H1 (cell line): ENCODE data around the gene LIPE. TPM values are rescaled to one million over a fixed set of nuclear protein-coding genes. Genes with fewer than 3 reads are reported as not detected.
A peak's percentile ranks its signal among the peaks of the same experiment; 100 is the strongest.

Experiments used
- CTCF ChIA-PET: fragments of 300-600 bp; sonication (Branson Sonifier 250); formaldehyde crosslinking; loops from one replicate; lab custom pipeline; 2021; ENCODE audit not compliant: partially characterized antibody; lab: Charles Lee
- POLR2A ChIA-PET: fragments of 300-600 bp; sonication (Branson Sonifier 250); formaldehyde crosslinking; loops from one replicate; lab custom pipeline; 2021; ENCODE audit warnings: inconsistent platforms; ENCODE audit not compliant: partially characterized antibody; lab: Charles Lee
- DNase-seq, 2 experiments: peaks; one replicate each; pipeline versions ENCODE4 v3.0.0 to v3.0.0-alpha.2; 2010 to 2022; ENCODE audit warnings: low spot score in 2 of 2, low read depth in 1 of 2, mixed read lengths in 1 of 2
- FAIRE-seq: peaks from 2 replicates; lab custom pipeline; 2011; peaks lifted over from hg19 to GRCh38; lab: Jason Lieb, UNC
- H2AFZ ChIP-seq: 2 replicates; pipeline ENCODE4 v1.8.1; 2012; ENCODE audit warnings: low read length, inconsistent platforms
- H2AK5ac ChIP-seq: 2 replicates; pipeline ENCODE4 v1.6.1; 2013; ENCODE audit warnings: low read depth, low read length
- H2BK120ac ChIP-seq: replicated peaks from 2 replicates; pipeline ENCODE3; 2013; ENCODE audit warnings: low read depth, low read length, inconsistent platforms
- H2BK12ac ChIP-seq: 2 replicates; pipeline ENCODE4 v1.6.1; 2013; ENCODE audit warnings: low read depth, low read length
- H2BK15ac ChIP-seq: 2 replicates; pipeline ENCODE4 v1.6.1; 2013; ENCODE audit warnings: low read length
- H2BK20ac ChIP-seq: 2 replicates; pipeline ENCODE4 v1.6.1; 2013; ENCODE audit warnings: low read length
- H2BK5ac ChIP-seq: 2 replicates; pipeline ENCODE4 v1.6.1; 2013; ENCODE audit warnings: low read depth, low read length
- H3K14ac ChIP-seq: 2 replicates; pipeline ENCODE4 v1.6.1; 2013; ENCODE audit warnings: inconsistent platforms; ENCODE audit not compliant: insufficient read length
- H3K18ac ChIP-seq: 2 replicates; pipeline ENCODE4 v1.6.1; 2013; ENCODE audit warnings: low read length; ENCODE audit errors: extremely low read depth
- H3K23ac ChIP-seq: 2 replicates; pipeline ENCODE4 v1.6.1; 2013; ENCODE audit warnings: inconsistent platforms; ENCODE audit not compliant: insufficient read length
- H3K23me2 ChIP-seq: 2 replicates; pipeline ENCODE4 v1.6.1; 2013; ENCODE audit warnings: low read depth, low read length
- H3K27ac ChIP-seq: 2 replicates; pipeline ENCODE4 v1.6.1; 2011; ENCODE audit warnings: low read depth, low read length, inconsistent platforms
- H3K27me3 ChIP-seq, 4 experiments: replicated peaks in 1 of 4; 1 replicate in 1 of 4; 2 replicates in 3 of 4; pipeline versions ENCODE4 v1.6.1 to v1.8.1; 2011 to 2013; ENCODE audit warnings: low read length in 3 of 4, mild to moderate bottlenecking in 3 of 4, inconsistent platforms in 2 of 4, mixed read lengths in 2 of 4, moderate library complexity in 1 of 4; ENCODE audit not compliant: control insufficient read depth in 3 of 4, insufficient read depth in 3 of 4; ENCODE audit errors: extremely low read depth in 1 of 4
- H3K36me3 ChIP-seq, 4 experiments: 2 replicates each; pipeline versions ENCODE4 v1.6.1 to v1.8.1; 2011 to 2013; ENCODE audit warnings: mild to moderate bottlenecking in 4 of 4, low read length in 3 of 4, moderate library complexity in 2 of 4, control low read depth in 1 of 4, inconsistent platforms in 1 of 4; ENCODE audit not compliant: insufficient read depth in 4 of 4, control insufficient read depth in 2 of 4
- H3K4ac ChIP-seq: replicated peaks from 2 replicates; pipeline ENCODE3; 2013; ENCODE audit warnings: low read length, low read depth, mixed read lengths, inconsistent platforms; ENCODE audit not compliant: insufficient read length
- H3K4me1 ChIP-seq, 4 experiments: replicated peaks in 1 of 4; 1 replicate in 1 of 4; 2 replicates in 3 of 4; pipeline versions ENCODE4 v1.6.1 to v1.8.1; 2011 to 2013; ENCODE audit warnings: low read length in 3 of 4, inconsistent platforms in 2 of 4, mixed read lengths in 1 of 4; ENCODE audit not compliant: insufficient read depth in 4 of 4, control insufficient read depth in 3 of 4
- H3K4me2 ChIP-seq, 2 experiments: 2 replicates each; pipeline versions ENCODE4 v1.6.1 to v1.8.1; 2011 to 2013; ENCODE audit warnings: low read depth in 2 of 2, low read length in 2 of 2, control low read depth in 1 of 2, inconsistent platforms in 1 of 2, mild to moderate bottlenecking in 1 of 2; ENCODE audit not compliant: insufficient read depth in 1 of 2
- H3K4me3 ChIP-seq, 4 experiments: fragments of 200-600, 300-600 bp in 1 of 4; sonication (generic), shearing (Covaris generic), sonication (Bioruptor Twin) in 1 of 4; 2 replicates each; pipeline versions ENCODE4 v1.5.1 to v1.8.1; 2011 to 2016; ENCODE audit warnings: low read length in 4 of 4, low read depth in 3 of 4, control low read depth in 2 of 4, inconsistent platforms in 2 of 4, mild to moderate bottlenecking in 2 of 4, mixed read lengths in 1 of 4, moderate library complexity in 1 of 4; ENCODE audit not compliant: insufficient read depth in 2 of 4; ENCODE audit errors: extremely low read depth in 1 of 4
- H3K56ac ChIP-seq: replicated peaks from 2 replicates; pipeline ENCODE3; 2013; ENCODE audit warnings: low read depth, mild to moderate bottlenecking, mixed read lengths, low read length, inconsistent platforms; ENCODE audit not compliant: insufficient read length
- H3K79me1 ChIP-seq: 2 replicates; pipeline ENCODE4 v1.6.1; 2013; ENCODE audit warnings: low read depth, low read length, control low read depth
- H3K79me2 ChIP-seq, 2 experiments: 2 replicates each; pipeline versions ENCODE4 v1.6.1 to v1.8.1; 2012 to 2013; ENCODE audit warnings: low read length in 2 of 2, mild to moderate bottlenecking in 2 of 2, inconsistent platforms in 1 of 2; ENCODE audit not compliant: insufficient read depth in 2 of 2, control insufficient read depth in 1 of 2
- H3K9ac ChIP-seq, 4 experiments: replicated peaks in 1 of 4; 1 replicate in 1 of 4; 2 replicates in 3 of 4; pipeline versions ENCODE4 v1.6.1 to v1.8.1; 2011 to 2013; ENCODE audit warnings: low read depth in 3 of 4, low read length in 3 of 4, control low read depth in 2 of 4, mild to moderate bottlenecking in 2 of 4, moderate library complexity in 2 of 4, inconsistent platforms in 1 of 4; ENCODE audit errors: extremely low read depth in 1 of 4
- H3K9me3 ChIP-seq, 2 experiments: 2 replicates each; pipeline versions ENCODE4 v1.6.1 to v1.8.1; 2012 to 2013; ENCODE audit warnings: mild to moderate bottlenecking in 2 of 2, moderate library complexity in 2 of 2, control low read depth in 1 of 2, inconsistent platforms in 1 of 2, low read depth in 1 of 2, low read length in 1 of 2, mixed read lengths in 1 of 2; ENCODE audit not compliant: insufficient read depth in 2 of 2
- H4K20me1 ChIP-seq, 2 experiments: replicated peaks in 1 of 2; 2 replicates each; pipeline versions ENCODE3 to v1.8.1; 2011 to 2013; ENCODE audit warnings: inconsistent platforms in 2 of 2, low read length in 2 of 2, mild to moderate bottlenecking in 1 of 2; ENCODE audit not compliant: insufficient read depth in 2 of 2, control insufficient read depth in 1 of 2
- H4K5ac ChIP-seq: 2 replicates; pipeline ENCODE4 v1.6.1; 2013; ENCODE audit warnings: low read length, low read depth, mixed read lengths, inconsistent platforms; ENCODE audit not compliant: insufficient read length
- H4K8ac ChIP-seq: 2 replicates; pipeline ENCODE4 v1.8.0; 2013; ENCODE audit warnings: mild to moderate bottlenecking, moderate library complexity, low read length, inconsistent platforms; ENCODE audit not compliant: insufficient read depth; ENCODE audit errors: extremely low read depth
- H4K91ac ChIP-seq: replicated peaks from 2 replicates; pipeline ENCODE3; 2013; ENCODE audit warnings: low read length, mixed read lengths, inconsistent platforms; ENCODE audit not compliant: insufficient read length
- CBX8 ChIP-seq: fragments of 300-800, 300-1000 bp; sonication (generic); IDR thresholded peaks from 2 replicates; pipeline ENCODE4 v1.7.1; 2016; ENCODE audit warnings: low read depth, low read length, borderline replicate concordance
- CTBP2 ChIP-seq: IDR thresholded peaks from 2 replicates; pipeline ENCODE4 v1.7.0; 2011; ENCODE audit warnings: borderline replicate concordance, mild to moderate bottlenecking, moderate library complexity, mixed read lengths, low read length; ENCODE audit not compliant: insufficient read depth, insufficient read length
- HDAC2 ChIP-seq, 2 experiments: fragments of 300-600 bp in 1 of 2; sonication (generic) in 1 of 2; IDR thresholded peaks; 2 replicates each; pipeline ENCODE4 v1.6.1; 2011 to 2012; ENCODE audit warnings: low read depth in 2 of 2, low read length in 2 of 2, mild to moderate bottlenecking in 2 of 2, moderate library complexity in 2 of 2, borderline replicate concordance in 1 of 2, inconsistent platforms in 1 of 2
- JUN ChIP-seq: IDR thresholded peaks from 2 replicates; pipeline ENCODE4 v1.6.1; 2011; ENCODE audit warnings: low read depth, mild to moderate bottlenecking, improper control_type of control experiment, low read length
- NRF1 ChIP-seq: IDR thresholded peaks from 2 replicates; pipeline ENCODE4 v1.6.1; 2011; ENCODE audit warnings: mild to moderate bottlenecking, low read depth, low read length, improper control_type of control experiment
- SAP30 ChIP-seq: fragments of 300-600 bp; sonication (generic); IDR thresholded peaks from 2 replicates; pipeline ENCODE4 v1.7.1; 2012; ENCODE audit warnings: low read length, moderate library complexity, mild to moderate bottlenecking, inconsistent platforms; ENCODE audit not compliant: insufficient read depth, insufficient replicate concordance
- SIX5 ChIP-seq: IDR thresholded peaks from 2 replicates; pipeline ENCODE4 v1.6.1; 2011; ENCODE audit warnings: mild to moderate bottlenecking, low read depth, low read length
- SP1 ChIP-seq: IDR thresholded peaks from 2 replicates; pipeline ENCODE4 v1.6.1; 2011; ENCODE audit warnings: low read depth, low read length
- WGBS, 2 experiments: shearing (Covaris generic) in 1 of 2; methylation state at CpG; one replicate each; pipeline versions ENCODE4 v1.1.6 to v1.1.7; 2013 to 2015; ENCODE audit warnings: low lambda C conversion rate in 2 of 2, mixed read lengths in 2 of 2, inconsistent platforms in 1 of 2, low coverage in 1 of 2, missing lambda C conversion rate in 1 of 2; ENCODE audit not compliant: insufficient replicate concordance in 2 of 2, insufficient coverage in 1 of 2, insufficient read length in 1 of 2; ENCODE audit errors: extremely low coverage in 1 of 2, missing lambda C conversion rate in 1 of 2; 5-methylcytosine and 5-hydroxymethylcytosine counted together
- polyA plus RNA-seq, 7 experiments: library from polyadenylated mRNA; depleted of rRNA in 3 of 7; stranded (reverse) in 5 of 7; unstranded in 2 of 7; fragments of >200 nt in 5 of 7; fragments of 200-250 nt in 2 of 7; gene quantifications; 1 replicate in 5 of 7; 2 replicates in 1 of 7; 4 replicates in 1 of 7; pipeline versions ENCODE4 v1.2.1 to v1.2.3, GENCODE V29; 2011 to 2013; ENCODE audit warnings: missing spikeins in 2 of 7, mixed read lengths in 2 of 7
- total RNA-seq: library from RNA; stranded (reverse); fragmentation: NEBNext Ultra II Directional; extraction: Animal tissue kit (Norgen Biotek cat#: 25700); gene quantifications from 2 replicates; pipeline ENCODE4 v1.2.1, GENCODE V29; 2021

Gene LIPE
- total and polyA plus RNA-seq, 2 of the 8 experiments (the other 6 are each of a cell fraction or from before 2014, with no cell fraction given): 8.7 to 15.9 TPM

DNA sequence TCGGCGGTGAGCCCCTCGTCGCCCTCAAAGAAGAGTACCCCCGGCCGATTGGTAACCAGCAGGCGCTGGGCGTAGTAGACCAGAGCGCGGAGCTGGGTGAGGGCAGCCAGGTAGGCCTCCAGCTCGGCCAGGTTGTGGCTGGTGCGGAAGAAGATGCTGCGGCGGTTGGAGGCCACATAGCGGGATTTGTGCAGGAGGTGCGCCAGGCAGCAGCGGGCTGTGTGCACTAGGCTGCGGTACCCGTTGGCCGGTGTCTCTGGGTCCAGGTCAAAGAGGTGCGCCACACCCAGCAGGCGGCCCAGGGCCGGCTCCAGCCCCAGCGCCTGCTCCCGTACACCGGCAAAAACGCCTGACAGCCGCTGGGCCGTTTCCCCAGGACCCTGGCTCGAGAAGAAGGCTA, 16.8 kb downstream of the LIPE start:
- Histone ChIP-seq H3K4me2 (no peak overlapping the region), H3K18ac (no peak overlapping the region), H4K20me1 (peaks cover 19 to 31% of the 10 kb centered on the region in 2 experiments), H3K14ac (no peak overlapping the region), H3K4ac (no peak overlapping the region), H3K4me3 (no peak overlapping the region), H4K5ac (no peak overlapping the region), H2BK20ac (no peak overlapping the region), H2BK120ac (no peak overlapping the region), H4K8ac (peak overlapping the region; percentile 28; the same call in 1 of the 2 replicates), H4K91ac (no peak overlapping the region), H2AK5ac (no peak overlapping the region), H3K9ac (no peak overlapping the region), H2BK5ac (no peak overlapping the region), H2AFZ (no peak overlapping the region), H3K27me3 (peaks cover 0 to 22% (median 15%) of the 10 kb centered on the region in 4 experiments; a peak in 5 of 7 replicates), H3K4me1 (peaks cover 0 to 9% (median 1%) of the 10 kb centered on the region in 4 experiments; a peak in 2 of 7 replicates), H3K56ac (no peak overlapping the region), H3K9me3 (no peaks in the 10 kb centered on the region), H3K23me2 (0 out of 2 replicates have a peak, but pooled peaks cover 2% of the 10 kb centered on the region), H3K27ac (no peak overlapping the region), H3K79me1 (no peaks in the 10 kb centered on the region), H3K23ac (no peak overlapping the region), H2BK12ac (no peak overlapping the region), H2BK15ac (no peak overlapping the region), H3K36me3 (no peaks in the 10 kb centered on the region; a peak in 3 of 8 replicates), H3K79me2 (no peaks in the 10 kb centered on the region)
- DNase-seq (no peak), FAIRE-seq (no peak)
- ChIA-PET CTCF (interaction anchor here (0.9 to 6.6 kb wide), 3 partner anchors 10 to 16 kb away, joined by 3 to 38 read pairs (median 3); no protein-coding TSS in a partner anchor), POLR2A (interaction anchor here (1.2 to 1.6 kb wide), 3 partner anchors 13 to 32 kb away, joined by 3 to 4 read pairs (median 3); no protein-coding TSS in a partner anchor)
- TF ChIP-seq SIX5: no peak
- no peak for TF ChIP-seq CBX8
- TF ChIP-seq SP1: no peak
- TF ChIP-seq HDAC2 (IDR thresholded peaks at IDR 0.05; ENCODE audit: borderline replicate concordance in 1 of 2, low read depth in 2 of 2, low read length in 2 of 2): no peak
- TF ChIP-seq NRF1: no peak
- no peak for TF ChIP-seq JUN
- no peak for TF ChIP-seq CTBP2
- no peak for TF ChIP-seq SAP30
- 97% methylated on average over 21 of the region's 30 CpGs; no CpG with 5 or more reads in 1 of the 2 experiments for WGBS, 2 experiments
